Central memory CD8-positive, alpha-beta T cell (primary cell): ENCODE data around the gene FAM20C.
"Not testable (repeated sequence)": the region's sequence is repeated elsewhere in the genome, so short reads cannot be mapped to it uniquely, and the experiment has no call there.

Experiments
- ATAC-seq: fragments of 150-1000 bp; cut with Tn5 transposase; replicated peaks from 2 replicates; pipeline ENCODE4 v1.10.0; 2022; ENCODE audit warnings: mild to moderate bottlenecking, moderate FRiP score, moderate number of reproducible peaks; ENCODE audit not compliant: poor library complexity, severe bottlenecking; ENCODE audit errors: extremely low read depth
- DNase-seq, 2 donors: peaks; one replicate each; pipeline ENCODE4 v3.0.0; 2021; ENCODE audit warnings: low spot score in 2 of 2
- H3K27ac Mint-ChIP-seq: one replicate; pipeline ENCODE4 v1.8.0; 2022; ENCODE audit warnings: low read depth, mild to moderate bottlenecking, moderate library complexity, mixed read lengths
- H3K27me3 Mint-ChIP-seq: one replicate; pipeline ENCODE4 v1.8.0; 2022; ENCODE audit warnings: mixed read lengths
- H3K36me3 Mint-ChIP-seq: one replicate; pipeline ENCODE4 v1.8.0; 2022; ENCODE audit warnings: mild to moderate bottlenecking, moderate library complexity, mixed read lengths; ENCODE audit not compliant: insufficient read depth
- H3K4me1 Mint-ChIP-seq: one replicate; pipeline ENCODE4 v1.8.0; 2022; ENCODE audit warnings: mixed read lengths
- H3K4me3 Mint-ChIP-seq: one replicate; pipeline ENCODE4 v1.8.0; 2022; ENCODE audit warnings: mild to moderate bottlenecking, moderate library complexity, mixed read lengths
- H3K9me3 Mint-ChIP-seq: one replicate; pipeline ENCODE4 v1.8.0; 2022; ENCODE audit warnings: mixed read lengths

Gene FAM20C

GRCh38 chr7:263483-264351, 71.3 kb downstream of the FAM20C start:
- H3K27me3 Mint-ChIP-seq, H3K9me3 Mint-ChIP-seq, H3K4me3 Mint-ChIP-seq, H3K36me3 Mint-ChIP-seq, H3K4me1 Mint-ChIP-seq, ATAC-seq: not testable (repeated sequence)
- peak; percentile 40 to 76 for DNase-seq
- peak overlapping the region; percentile 29 for H3K27ac Mint-ChIP-seq

- ATAC-seq (no peak), DNase-seq (no peak)
- peaks cover 8% of the 10 kb centered on the region for H3K36me3 Mint-ChIP-seq
- no peaks in the 10 kb centered on the region for H3K27me3 Mint-ChIP-seq
- no peak overlapping the region for H3K27ac Mint-ChIP-seq
- no peak overlapping the region for H3K4me3 Mint-ChIP-seq
- H3K4me1 Mint-ChIP-seq: peaks cover 9% of the 10 kb centered on the region
- peaks cover 4% of the 10 kb centered on the region for H3K9me3 Mint-ChIP-seq
Observed at GRCh38 chr7:264541-265191, 72.3 kb downstream of the FAM20C start.

- no peak overlapping the region for H3K4me3 Mint-ChIP-seq
- ATAC-seq: no peak
- peaks cover 8% of the 10 kb centered on the region for H3K36me3 Mint-ChIP-seq
- no peak overlapping the region for H3K27ac Mint-ChIP-seq
- H3K9me3 Mint-ChIP-seq: peaks cover 4% of the 10 kb centered on the region
- H3K27me3 Mint-ChIP-seq: no peaks in the 10 kb centered on the region
- H3K4me1 Mint-ChIP-seq: peaks cover 9% of the 10 kb centered on the region
- DNase-seq: no peak
Observed at GRCh38 chr7:265192-265997, 73.0 kb downstream of the FAM20C start.

- Mint-ChIP-seq H3K27me3 (no peaks in the 10 kb centered on the region), H3K4me1 (peaks cover 9% of the 10 kb centered on the region), H3K36me3 (peaks cover 8% of the 10 kb centered on the region), H3K27ac (no peak overlapping the region), H3K9me3 (peaks cover 4% of the 10 kb centered on the region), H3K4me3 (no peak overlapping the region)
- no peak for DNase-seq
- ATAC-seq: no peak
Observed at GRCh38 chr7:265998-266850, 73.9 kb downstream of the FAM20C start.

- no peaks in the 10 kb centered on the region for H3K27me3 Mint-ChIP-seq
- H3K4me1 Mint-ChIP-seq: peaks cover 6% of the 10 kb centered on the region
Observed at GRCh38 chr7:266851-267840, 74.8 kb downstream of the FAM20C start.

GRCh38 chr7:268991-269390, 76.6 kb downstream of the FAM20C start:
- no peak overlapping the region for H3K4me3 Mint-ChIP-seq
- no peaks in the 10 kb centered on the region for H3K27me3 Mint-ChIP-seq
- peaks cover 8% of the 10 kb centered on the region for H3K9me3 Mint-ChIP-seq
- DNase-seq (no peak), ATAC-seq (no peak)
- H3K4me1 Mint-ChIP-seq: no peaks in the 10 kb centered on the region
- H3K27ac Mint-ChIP-seq: no peak overlapping the region
- no peaks in the 10 kb centered on the region for H3K36me3 Mint-ChIP-seq

More at GRCh38 chr7:266851-267840, 74.8 kb downstream of the FAM20C start:
- Mint-ChIP-seq H3K36me3 (peaks cover 5% of the 10 kb centered on the region), H3K4me3 (no peak overlapping the region), H3K27ac (no peak overlapping the region), H3K9me3 (peaks cover 4% of the 10 kb centered on the region)
- no peak for DNase-seq
- ATAC-seq: no peak

GRCh38 chr7:269721-270120, 77.3 kb downstream of the FAM20C start:
- H3K27me3 Mint-ChIP-seq: no peaks in the 10 kb centered on the region
- peaks cover 8% of the 10 kb centered on the region for H3K9me3 Mint-ChIP-seq
- no peak for DNase-seq
- H3K4me3 Mint-ChIP-seq: no peak overlapping the region
- no peak for ATAC-seq
- H3K36me3 Mint-ChIP-seq: no peaks in the 10 kb centered on the region
- H3K27ac Mint-ChIP-seq: no peak overlapping the region
- no peaks in the 10 kb centered on the region for H3K4me1 Mint-ChIP-seq

DNA sequence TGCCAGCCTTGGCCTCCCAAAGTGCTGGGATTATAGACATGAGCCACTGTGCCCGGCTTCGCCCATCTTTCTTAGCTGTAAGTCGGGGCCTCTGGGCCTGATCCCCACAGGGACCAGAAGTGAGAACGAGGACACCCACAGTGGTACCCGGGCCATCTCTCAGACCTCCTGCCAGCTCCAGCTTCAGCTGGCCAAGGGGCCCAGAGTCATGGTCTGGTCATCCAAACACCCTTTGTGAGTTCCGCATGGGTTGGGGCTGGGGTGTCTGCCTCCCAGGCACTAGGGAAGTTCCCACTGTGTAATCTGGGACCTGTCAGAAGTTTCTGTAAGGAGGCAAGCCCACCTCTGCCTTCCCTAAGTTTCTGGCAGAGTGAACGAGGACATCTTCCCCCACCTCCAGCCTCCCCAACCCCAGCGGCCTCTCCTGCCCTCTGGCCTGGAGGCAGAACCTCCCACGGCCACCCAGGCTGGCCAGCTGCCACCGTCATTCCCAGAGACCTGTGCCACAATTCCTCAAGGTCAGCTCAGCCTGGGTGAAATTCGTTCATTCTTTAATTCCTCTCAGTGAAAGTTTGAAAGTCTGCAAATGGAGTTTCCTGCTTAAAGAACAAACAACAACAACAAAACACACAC, 78.1 kb downstream of the FAM20C start:
- DNase-seq: no peak
- no peak for ATAC-seq
- Mint-ChIP-seq H3K36me3 (no peaks in the 10 kb centered on the region), H3K27me3 (no peaks in the 10 kb centered on the region), H3K9me3 (peaks cover 8% of the 10 kb centered on the region), H3K4me1 (no peaks in the 10 kb centered on the region), H3K4me3 (no peak overlapping the region), H3K27ac (no peak overlapping the region)

DNA sequence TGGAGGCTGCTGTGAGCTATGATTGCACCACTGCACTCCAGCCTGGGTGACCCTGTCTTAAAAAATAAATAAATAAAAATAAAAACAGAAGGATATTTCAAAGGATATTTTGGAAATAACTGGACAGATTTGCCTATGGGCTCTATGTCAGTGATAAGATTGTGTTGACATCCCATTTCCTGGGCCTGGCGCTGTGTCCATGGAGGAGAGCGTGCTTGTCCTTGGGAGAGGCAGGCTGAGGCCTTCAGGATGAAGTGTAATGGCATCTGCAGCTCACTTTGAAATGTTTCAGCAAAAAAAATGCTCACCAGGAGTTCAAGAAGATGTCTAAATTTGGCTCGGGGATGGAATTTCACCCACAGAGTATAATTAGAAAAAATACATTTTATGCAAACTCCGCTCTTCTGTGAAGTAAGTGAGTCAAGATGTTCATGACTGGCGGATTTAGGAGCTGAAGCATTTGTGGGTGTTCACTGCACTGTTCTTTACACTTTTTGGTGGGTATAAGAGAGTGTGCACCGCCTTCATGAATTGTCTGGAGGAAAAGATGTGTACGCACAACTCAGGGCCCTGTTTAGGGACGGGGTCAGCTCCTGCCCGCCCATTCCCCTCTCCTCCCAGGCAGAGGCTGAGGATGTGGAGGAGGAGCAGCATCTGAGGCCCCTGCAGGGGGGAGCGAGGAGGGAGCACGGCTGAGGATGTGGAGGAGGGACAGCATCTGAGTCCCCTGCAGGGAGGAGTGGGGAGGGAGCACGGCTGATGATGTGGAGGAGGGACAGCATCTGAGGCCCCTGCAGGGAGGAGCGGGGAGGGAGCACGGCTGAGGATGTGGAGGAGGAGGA, 79.1 kb downstream of the FAM20C start:
- Mint-ChIP-seq H3K27ac (no peak overlapping the region), H3K9me3 (peaks cover 8% of the 10 kb centered on the region), H3K4me3 (no peak overlapping the region), H3K4me1 (no peaks in the 10 kb centered on the region), H3K36me3 (no peaks in the 10 kb centered on the region), H3K27me3 (no peaks in the 10 kb centered on the region)
- ATAC-seq (no peak), DNase-seq (no peak)

DNA sequence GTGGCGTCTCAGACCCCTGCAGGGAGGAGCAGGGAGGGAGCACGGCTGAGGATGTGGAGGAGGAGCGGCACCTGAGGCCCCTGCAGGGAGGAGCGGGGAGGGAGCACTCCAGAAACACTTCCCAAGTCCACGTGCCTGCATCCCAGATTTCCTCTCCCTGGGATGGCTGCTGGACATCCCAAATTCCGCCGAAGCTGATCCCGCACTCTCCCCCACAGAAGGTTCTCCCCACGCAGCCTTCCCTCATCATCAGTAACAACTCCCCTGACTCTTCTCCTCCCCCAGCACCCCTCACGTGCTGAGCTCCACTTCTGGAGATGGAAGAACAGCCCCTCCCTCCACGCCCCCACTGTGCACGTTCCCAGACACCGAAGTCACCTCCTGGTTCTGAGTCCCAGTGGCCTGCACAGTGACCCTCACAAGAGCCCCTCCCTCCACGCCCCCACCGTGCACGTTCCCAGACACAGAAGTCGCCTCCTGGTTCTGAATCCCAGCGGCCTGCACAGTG, 79.8 kb downstream of the FAM20C start:
- no peak overlapping the region for H3K27ac Mint-ChIP-seq
- H3K4me1 Mint-ChIP-seq: no peaks in the 10 kb centered on the region
- H3K9me3 Mint-ChIP-seq: peaks cover 8% of the 10 kb centered on the region
- no peak for DNase-seq
- peaks cover 3% of the 10 kb centered on the region for H3K27me3 Mint-ChIP-seq
- H3K4me3 Mint-ChIP-seq: no peak overlapping the region
- ATAC-seq: no peak
- H3K36me3 Mint-ChIP-seq: no peaks in the 10 kb centered on the region
